Chondrocyte (in vitro differentiated cells): ENCODE results near the gene AHR. TPM values are rescaled to one million over a fixed set of nuclear protein-coding genes. Genes with fewer than 3 reads are reported as not detected.
A peak's percentile ranks its signal among the peaks of the same experiment; 100 is the strongest.

Experiments used
- DNase-seq: peaks from one replicate; pipeline ENCODE4 v3.0.0; 2021; ENCODE audit warnings: mixed read lengths, low spot score
- H3K27ac Mint-ChIP-seq: one replicate; pipeline ENCODE4 v1.8.0; 2021; ENCODE audit warnings: mild to moderate bottlenecking, moderate library complexity, mixed read lengths; ENCODE audit not compliant: unreplicated experiment
- H3K27me3 Mint-ChIP-seq: 2 replicates; pipeline ENCODE4 v1.8.0; 2021; ENCODE audit warnings: low read depth, mixed read lengths
- H3K36me3 Mint-ChIP-seq: 2 replicates; pipeline ENCODE4 v1.8.0; 2021; ENCODE audit warnings: low read depth, mixed read lengths
- H3K4me1 Mint-ChIP-seq: 2 replicates; pipeline ENCODE4 v1.8.0; 2021; ENCODE audit warnings: low read depth, mild to moderate bottlenecking, mixed read lengths
- H3K4me3 Mint-ChIP-seq: one replicate; pipeline ENCODE4 v1.8.0; 2021; ENCODE audit warnings: mild to moderate bottlenecking, moderate library complexity, mixed read lengths; ENCODE audit not compliant: unreplicated experiment
- H3K9me3 Mint-ChIP-seq: 2 replicates; pipeline ENCODE4 v1.8.0; 2021; ENCODE audit warnings: low read depth, mixed read lengths
- total RNA-seq: library from RNA; stranded (reverse); gene quantifications from 3 replicates; pipeline ENCODE4 v1.2.1, GENCODE V29; 2021
- TF ChIP-seq, protein P1 (sequence below): fragments of 200-600 bp; sonication (generic); IDR thresholded peaks from 2 replicates; pipeline ENCODE4 v1.5.0; 2021; ENCODE audit warnings: antibody characterized with exemption, mild to moderate bottlenecking, moderate library complexity

The AHR gene
- total RNA-seq, 1 donor from 2014 or later, result 143 TPM

- no peaks in the 10 kb centered on the region for H3K9me3 Mint-ChIP-seq
- H3K27me3 Mint-ChIP-seq, result no peaks in the 10 kb centered on the region
- H3K36me3 Mint-ChIP-seq, result peaks cover 3% of the 10 kb centered on the region
- H3K27ac Mint-ChIP-seq, result peak overlapping the region; percentile 92
- no peak for DNase-seq
- TF ChIP-seq, protein P1, sequence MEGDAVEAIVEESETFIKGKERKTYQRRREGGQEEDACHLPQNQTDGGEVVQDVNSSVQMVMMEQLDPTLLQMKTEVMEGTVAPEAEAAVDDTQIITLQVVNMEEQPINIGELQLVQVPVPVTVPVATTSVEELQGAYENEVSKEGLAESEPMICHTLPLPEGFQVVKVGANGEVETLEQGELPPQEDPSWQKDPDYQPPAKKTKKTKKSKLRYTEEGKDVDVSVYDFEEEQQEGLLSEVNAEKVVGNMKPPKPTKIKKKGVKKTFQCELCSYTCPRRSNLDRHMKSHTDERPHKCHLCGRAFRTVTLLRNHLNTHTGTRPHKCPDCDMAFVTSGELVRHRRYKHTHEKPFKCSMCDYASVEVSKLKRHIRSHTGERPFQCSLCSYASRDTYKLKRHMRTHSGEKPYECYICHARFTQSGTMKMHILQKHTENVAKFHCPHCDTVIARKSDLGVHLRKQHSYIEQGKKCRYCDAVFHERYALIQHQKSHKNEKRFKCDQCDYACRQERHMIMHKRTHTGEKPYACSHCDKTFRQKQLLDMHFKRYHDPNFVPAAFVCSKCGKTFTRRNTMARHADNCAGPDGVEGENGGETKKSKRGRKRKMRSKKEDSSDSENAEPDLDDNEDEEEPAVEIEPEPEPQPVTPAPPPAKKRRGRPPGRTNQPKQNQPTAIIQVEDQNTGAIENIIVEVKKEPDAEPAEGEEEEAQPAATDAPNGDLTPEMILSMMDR, result no peak
- peaks cover 36% of the 10 kb centered on the region for H3K4me1 Mint-ChIP-seq
- peak overlapping the region; percentile 89 for H3K4me3 Mint-ChIP-seq
Observed at GRCh38 chr7:17299483-17299991, 1.1 kb downstream of the AHR start.

DNA sequence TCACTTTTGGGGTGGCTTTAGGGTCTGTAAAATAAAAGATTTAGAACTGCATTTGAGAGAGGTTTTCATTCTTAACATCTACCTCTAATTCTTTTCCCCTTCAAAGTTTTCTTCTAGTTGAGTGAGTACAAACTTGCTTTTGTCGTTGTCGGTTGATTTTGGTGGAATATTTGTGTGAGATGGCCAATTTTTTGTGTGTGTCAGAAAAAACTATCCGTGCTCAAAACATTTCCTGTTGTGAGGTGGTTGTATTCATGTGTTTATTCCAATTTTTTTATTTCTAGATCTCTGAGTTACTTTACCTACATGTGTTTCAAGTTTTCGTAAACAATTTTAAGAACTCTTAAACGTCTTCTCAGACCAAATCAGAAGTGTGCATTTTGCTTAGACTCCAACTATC is 1.6 kb downstream of the AHR start:
- Mint-ChIP-seq H3K36me3 (peaks cover 3% of the 10 kb centered on the region), H3K4me3 (peak overlapping the region; percentile 89), H3K27me3 (no peaks in the 10 kb centered on the region), H3K27ac (peak overlapping the region; percentile 92), H3K9me3 (no peaks in the 10 kb centered on the region), H3K4me1 (peaks cover 32% of the 10 kb centered on the region)
- TF ChIP-seq, protein P1, result no peak
- DNase-seq, result no peak

GRCh38 chr7:17300437-17300836 is 2.0 kb downstream of the AHR start:
- Mint-ChIP-seq H3K9me3 (no peaks in the 10 kb centered on the region), H3K27ac (peak overlapping the region; percentile 92), H3K36me3 (peaks cover 3% of the 10 kb centered on the region), H3K4me3 (peak overlapping the region; percentile 89), H3K27me3 (no peaks in the 10 kb centered on the region), H3K4me1 (peaks cover 30% of the 10 kb centered on the region)
- DNase-seq, result no peak
- TF ChIP-seq, protein P1, result no peak

DNA sequence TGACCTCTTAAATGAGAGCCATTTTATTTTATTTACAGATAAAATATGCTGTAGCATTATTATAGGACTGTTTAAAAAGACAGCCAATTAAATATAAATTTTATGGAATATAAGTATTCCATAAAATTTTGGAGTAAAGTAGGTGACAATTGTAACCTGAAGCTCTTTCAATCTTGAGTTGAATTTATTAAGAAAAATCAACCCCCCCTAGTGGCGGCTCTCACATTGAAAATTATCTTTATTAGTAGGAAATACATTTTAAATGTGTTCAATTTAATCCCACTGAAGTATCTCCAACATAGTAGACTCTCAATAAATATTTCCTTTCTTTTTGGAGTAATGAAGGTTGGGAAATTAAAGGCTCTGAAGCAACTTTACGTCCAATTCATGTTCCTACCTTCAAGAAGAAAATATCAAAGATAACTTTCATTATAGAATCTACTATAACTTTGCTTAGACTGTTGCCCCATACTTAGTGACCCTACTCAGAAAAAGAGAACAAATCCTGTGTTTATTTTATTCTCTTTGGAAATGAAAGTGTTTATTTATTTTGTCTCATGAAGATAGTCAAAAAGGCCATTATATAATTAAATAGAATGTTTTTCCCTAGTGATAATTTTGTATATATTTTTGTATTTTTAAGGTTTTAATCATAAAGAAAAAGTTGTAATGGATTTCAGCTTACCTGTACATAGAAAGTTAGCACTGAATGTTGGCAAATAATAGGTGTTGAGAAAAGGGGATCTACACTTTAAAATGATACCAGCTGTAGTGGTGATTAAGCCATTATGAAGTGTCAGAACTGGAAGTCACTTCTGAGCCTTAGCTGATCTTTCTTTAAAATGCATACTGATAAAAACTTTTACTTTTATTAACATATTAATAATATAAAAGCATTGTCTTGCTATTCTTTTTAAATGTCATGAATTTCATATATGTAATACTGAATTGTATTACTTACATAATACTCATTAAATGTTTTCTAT is 3.3 kb downstream of the AHR start:
- no peak for DNase-seq
- no peaks in the 10 kb centered on the region for H3K27me3 Mint-ChIP-seq
- peak overlapping the region; percentile 23 for H3K27ac Mint-ChIP-seq
- peaks cover 3% of the 10 kb centered on the region for H3K36me3 Mint-ChIP-seq
- H3K9me3 Mint-ChIP-seq, result no peaks in the 10 kb centered on the region
- peaks cover 18% of the 10 kb centered on the region for H3K4me1 Mint-ChIP-seq
- TF ChIP-seq, protein P1, result peak; percentile 97
- peak overlapping the region; percentile 68 for H3K4me3 Mint-ChIP-seq

DNA sequence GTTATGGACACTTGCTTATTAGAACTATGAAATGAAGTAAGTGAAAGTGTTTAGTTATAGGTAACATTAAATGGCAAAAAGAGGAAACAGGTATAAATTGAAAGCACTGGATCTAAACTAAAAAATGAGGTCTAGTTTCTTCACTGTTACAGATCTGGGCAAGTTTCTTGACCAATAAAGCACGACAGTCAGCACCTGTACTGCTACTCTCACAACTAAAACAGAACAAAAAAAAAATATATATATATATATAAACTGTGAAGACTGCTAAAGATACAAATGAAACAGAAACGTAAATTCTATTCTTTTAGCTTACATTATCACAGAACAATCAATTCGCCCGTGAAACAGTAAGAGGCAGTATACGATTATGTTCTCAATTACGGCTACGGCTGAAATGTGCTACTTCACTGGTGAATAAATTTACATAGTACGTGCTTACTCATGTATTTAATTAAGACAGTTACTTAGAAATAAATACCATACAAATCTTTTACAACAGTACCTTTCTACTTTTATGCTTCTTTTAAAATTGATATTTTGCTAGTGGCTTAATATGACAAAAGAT is 4.2 kb downstream of the AHR start:
- Mint-ChIP-seq H3K27ac (peak overlapping the region; percentile 72), H3K4me3 (peak overlapping the region; percentile 65), H3K9me3 (no peaks in the 10 kb centered on the region), H3K27me3 (no peaks in the 10 kb centered on the region), H3K4me1 (peaks cover 9% of the 10 kb centered on the region), H3K36me3 (peaks cover 3% of the 10 kb centered on the region)
- TF ChIP-seq, protein P1, result peak; percentile 75
- no peak for DNase-seq
